Spleen (tissue), 7 donors: Measurements from ENCODE around the gene PAXX.

Source experiments
- CTCF ChIP-seq, 11 experiments: fragments of 200-600 bp in 7 of 11; fragments of 450-650 bp in 4 of 11; sonication (generic) in 4 of 11; IDR thresholded peaks in 8 of 11; conservative IDR thresholded peaks in 3 of 11; 1 replicate in 7 of 11; 2 replicates in 4 of 11; pipeline versions ENCODE4 v1.4.0 to v1.8.0; 2016 to 2021; ENCODE audit warnings: antibody characterized with exemption in 11 of 11, inconsistent platforms in 4 of 11, mild to moderate bottlenecking in 1 of 11
- POLR2A ChIP-seq, 3 donors: fragments of 450-650 bp; IDR thresholded peaks; one replicate each; pipeline ENCODE4 v1.5.1; 2017; ENCODE audit warnings: antibody characterized with exemption in 3 of 3, mild to moderate bottlenecking in 1 of 3
- POLR2AphosphoS5 ChIP-seq, 3 donors: sonication (generic); formaldehyde crosslinking; IDR thresholded peaks; one replicate each; pipeline ENCODE4 v1.5.1; 2017; ENCODE audit warnings: antibody characterized with exemption in 3 of 3
- donor health status: DM: no; HTN: no; CAD: no; lungs with moderate emphysema.
- donor health status: DM: no; HTN: no; CAD: no.
- donor health status: DM: no; HTN: no; CAD: no.

- TF ChIP-seq POLR2A (IDR thresholded peaks at IDR 0.05): no peak
- no peak for TF ChIP-seq CTCF (IDR thresholded peaks at IDR 0.05 in 8 of 11, conservative IDR thresholded peaks at IDR 0.05 in 3 of 11)
- TF ChIP-seq POLR2AphosphoS5 (IDR thresholded peaks at IDR 0.05): no peak
Observed at GRCh38 chr9:136973618-136974617, 18.3 kb upstream of the PAXX start.
